ENCODE measurements around the gene B3GLCT.
A peak's percentile ranks its signal among the peaks of the same experiment; 100 is the strongest.
"Not testable (repeated sequence)": the region's sequence is repeated elsewhere in the genome, so short reads cannot be mapped to it uniquely, and the experiment has no call there.

Gene B3GLCT

DNA sequence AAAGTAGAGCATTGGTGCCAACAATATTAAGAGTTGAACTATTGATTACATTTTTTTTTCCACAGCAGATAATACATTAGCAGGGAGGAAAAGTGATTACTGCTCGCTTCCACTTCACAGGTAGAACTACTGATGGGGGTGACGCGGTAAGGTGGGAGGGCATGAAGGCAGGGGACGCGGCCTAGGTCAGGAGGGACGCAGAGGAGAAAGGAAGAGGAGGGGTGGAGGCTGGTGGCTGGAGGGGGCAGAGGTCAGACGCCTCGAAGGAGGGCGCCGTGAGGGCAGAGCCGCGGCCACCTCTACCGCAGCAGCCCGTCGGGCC, 287 bp upstream of the B3GLCT start:
- H3K4me1 Mint-ChIP-seq (ENCODE audit: low read depth), result peaks cover 14% of the 10 kb centered on the region
- H3K4me3 Mint-ChIP-seq, result peak overlapping the region; percentile 89
- no peak for DNase-seq (ENCODE audit: low spot score)
- H3K27me3 Mint-ChIP-seq (ENCODE audit: low read depth), result peaks cover 19% of the 10 kb centered on the region
- H3K9me3 Mint-ChIP-seq, result no peaks in the 10 kb centered on the region
- peak overlapping the region; percentile 64 for H3K27ac Mint-ChIP-seq
- H3K36me3 Mint-ChIP-seq (ENCODE audit: low read depth), result no peaks in the 10 kb centered on the region

DNA sequence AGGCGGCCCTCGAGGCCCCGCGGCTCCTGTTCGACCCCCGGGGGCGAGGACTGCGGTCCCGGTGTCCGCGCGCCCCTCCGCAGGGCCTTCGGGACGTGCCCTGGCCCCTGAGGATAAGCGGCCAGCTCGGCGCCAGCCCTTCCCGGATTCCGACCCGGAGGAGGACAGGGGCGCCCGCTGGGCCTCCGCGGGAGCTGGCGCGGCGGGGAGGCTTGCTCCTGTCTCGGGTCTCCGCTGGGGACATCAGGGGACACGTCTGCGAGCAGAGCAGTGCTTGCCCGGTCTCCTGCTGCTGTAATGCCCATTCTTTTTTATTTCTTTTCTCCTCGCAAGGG, 829 bp downstream of the B3GLCT start:
- Mint-ChIP-seq H3K4me1 (ENCODE audit: low read depth) (peaks cover 20% of the 10 kb centered on the region), H3K36me3 (ENCODE audit: low read depth) (no peaks in the 10 kb centered on the region), H3K27ac (peak overlapping the region; percentile 71), H3K4me3 (peak overlapping the region; percentile 79), H3K9me3 (no peaks in the 10 kb centered on the region), H3K27me3 (ENCODE audit: low read depth) (peaks cover 19% of the 10 kb centered on the region)
- no peak for DNase-seq (ENCODE audit: low spot score)

DNA sequence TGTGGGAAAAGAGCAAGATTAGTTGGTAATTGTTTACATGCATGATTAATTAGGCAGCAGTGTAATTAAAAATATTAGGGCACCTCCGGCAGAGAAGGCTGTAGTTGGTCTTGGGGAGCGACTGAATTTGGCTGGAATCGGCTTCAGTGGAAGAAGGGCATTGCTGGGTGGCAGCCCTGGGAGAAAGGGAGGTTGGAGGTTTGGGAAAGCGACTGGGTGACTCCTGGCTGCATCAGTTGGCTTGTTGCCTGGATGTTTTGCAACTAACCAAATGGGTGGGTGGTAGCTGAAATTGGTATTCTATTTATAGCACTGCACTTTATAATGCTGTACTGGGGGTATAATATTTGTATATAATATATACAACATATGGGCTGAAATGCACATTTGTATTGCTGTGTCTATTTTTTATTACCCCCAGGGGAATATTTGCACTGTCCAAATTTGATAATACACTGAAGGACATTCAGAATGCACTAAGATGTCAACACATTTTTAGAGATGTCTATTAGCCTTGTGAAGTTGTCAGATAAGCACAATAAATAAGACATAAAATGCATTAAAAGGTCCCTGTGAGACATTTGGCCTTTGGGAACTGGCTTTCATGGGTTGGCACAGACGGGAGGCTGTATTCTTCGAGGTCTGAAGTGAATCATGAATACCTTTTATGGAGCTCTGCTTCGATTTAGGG, 1.7 kb downstream of the B3GLCT start:
- H3K27me3 Mint-ChIP-seq (ENCODE audit: low read depth), result peaks cover 18% of the 10 kb centered on the region
- peak overlapping the region; percentile 71 for H3K27ac Mint-ChIP-seq
- no peak for DNase-seq (ENCODE audit: low spot score)
- H3K4me3 Mint-ChIP-seq, result peak overlapping the region; percentile 79
- peaks cover 20% of the 10 kb centered on the region for H3K4me1 Mint-ChIP-seq (ENCODE audit: low read depth)
- no peaks in the 10 kb centered on the region for H3K36me3 Mint-ChIP-seq (ENCODE audit: low read depth)
- H3K9me3 Mint-ChIP-seq, result no peaks in the 10 kb centered on the region

- Mint-ChIP-seq H3K4me1 (ENCODE audit: low read depth) (peaks cover 16% of the 10 kb centered on the region), H3K9me3 (no peaks in the 10 kb centered on the region), H3K4me3 (no peak overlapping the region), H3K27me3 (ENCODE audit: low read depth) (peaks cover 2% of the 10 kb centered on the region), H3K36me3 (ENCODE audit: low read depth) (no peaks in the 10 kb centered on the region), H3K27ac (no peak overlapping the region)
- DNase-seq (ENCODE audit: low spot score), result peak; percentile 16
Observed at GRCh38 chr13:31204592-31204991, 4.8 kb downstream of the B3GLCT start.

DNA sequence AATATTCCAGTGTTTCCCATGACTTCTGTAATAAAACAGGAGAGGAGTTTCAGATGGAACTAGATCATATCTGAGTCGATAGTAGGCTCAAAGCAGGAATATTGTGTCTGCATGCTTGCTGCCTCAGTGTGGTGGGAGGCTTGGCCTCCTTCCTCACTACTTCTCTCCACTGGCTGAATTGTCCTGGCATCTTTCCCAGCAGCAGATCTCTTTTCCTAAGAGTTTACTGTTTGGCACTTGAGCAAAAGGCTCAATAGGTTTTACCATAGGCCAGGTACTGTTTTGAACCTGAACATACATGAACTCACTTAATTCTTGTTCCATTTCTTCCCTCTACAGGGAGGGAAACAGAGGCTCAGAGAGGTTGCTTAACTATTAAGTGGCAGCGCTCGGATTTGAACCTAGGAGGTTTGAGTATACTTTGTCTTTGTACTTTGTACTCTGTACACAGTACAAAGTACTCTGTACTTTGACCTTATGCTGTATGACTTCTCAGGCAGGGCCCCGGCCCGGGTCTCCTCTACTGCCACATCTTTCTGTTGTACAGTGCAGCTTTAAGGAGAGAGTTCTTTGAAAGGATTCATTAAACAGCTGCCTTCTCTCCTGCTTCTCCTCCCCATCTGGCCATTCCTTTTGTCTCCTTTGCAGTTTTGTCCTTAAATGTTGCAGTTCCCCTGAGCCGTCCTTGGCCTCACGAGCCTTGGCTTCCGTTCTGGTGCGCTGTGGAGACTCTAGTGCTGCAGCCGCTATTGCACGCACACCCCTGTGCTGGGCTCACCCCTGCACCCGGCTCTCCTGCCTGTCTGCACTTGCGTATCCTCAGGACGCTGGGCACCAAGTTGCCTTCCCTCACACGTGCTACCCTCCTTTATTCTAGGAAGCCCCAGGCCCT, 8.1 kb downstream of the B3GLCT start:
- no peaks in the 10 kb centered on the region for H3K36me3 Mint-ChIP-seq (ENCODE audit: low read depth)
- peaks cover 9% of the 10 kb centered on the region for H3K4me1 Mint-ChIP-seq (ENCODE audit: low read depth)
- H3K27me3 Mint-ChIP-seq (ENCODE audit: low read depth), result no peaks in the 10 kb centered on the region
- no peaks in the 10 kb centered on the region for H3K9me3 Mint-ChIP-seq
- H3K27ac Mint-ChIP-seq, result no peak overlapping the region
- DNase-seq (ENCODE audit: low spot score), result no peak
- no peak overlapping the region for H3K4me3 Mint-ChIP-seq

- Mint-ChIP-seq H3K27ac (no peak overlapping the region), H3K27me3 (ENCODE audit: low read depth) (no peaks in the 10 kb centered on the region), H3K9me3 (no peaks in the 10 kb centered on the region), H3K4me1 (ENCODE audit: low read depth) (peaks cover 11% of the 10 kb centered on the region), H3K36me3 (ENCODE audit: low read depth) (no peaks in the 10 kb centered on the region), H3K4me3 (no peak overlapping the region)
- no peak for DNase-seq (ENCODE audit: low spot score)
Observed at GRCh38 chr13:31208559-31209122, 8.9 kb downstream of the B3GLCT start.

- H3K9me3 Mint-ChIP-seq, result no peaks in the 10 kb centered on the region
- H3K36me3 Mint-ChIP-seq (ENCODE audit: low read depth), result no peaks in the 10 kb centered on the region
- H3K27ac Mint-ChIP-seq, result no peak overlapping the region
- H3K27me3 Mint-ChIP-seq (ENCODE audit: low read depth), result no peaks in the 10 kb centered on the region
- H3K4me3 Mint-ChIP-seq, result no peak overlapping the region
- DNase-seq (ENCODE audit: low spot score), result no peak
- H3K4me1 Mint-ChIP-seq (ENCODE audit: low read depth), result peaks cover 11% of the 10 kb centered on the region
Observed at GRCh38 chr13:31209172-31209840, 9.5 kb downstream of the B3GLCT start.

DNA sequence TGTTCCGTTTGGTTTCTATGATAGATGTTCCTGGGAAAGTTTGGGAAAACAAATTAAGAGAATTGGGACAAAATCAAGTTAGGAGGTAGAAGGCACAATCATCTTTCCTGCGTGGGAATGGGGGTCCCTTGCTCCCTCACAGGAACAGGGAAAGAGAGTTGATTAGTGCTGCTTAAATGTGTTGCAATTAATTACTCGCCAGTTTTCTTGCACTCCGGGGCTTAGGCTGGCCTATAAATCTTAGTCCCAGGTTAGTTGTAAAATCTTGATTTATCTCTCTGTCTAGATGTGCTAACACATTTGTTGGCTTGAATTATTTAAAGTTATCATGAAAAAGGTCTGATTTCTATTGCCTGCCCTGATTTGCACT, 10.1 kb downstream of the B3GLCT start:
- Mint-ChIP-seq H3K9me3 (no peaks in the 10 kb centered on the region), H3K4me1 (ENCODE audit: low read depth) (peaks cover 8% of the 10 kb centered on the region), H3K27ac (no peak overlapping the region), H3K4me3 (no peak overlapping the region), H3K27me3 (ENCODE audit: low read depth) (no peaks in the 10 kb centered on the region), H3K36me3 (ENCODE audit: low read depth) (no peaks in the 10 kb centered on the region)
- no peak for DNase-seq (ENCODE audit: low spot score)

GRCh38 chr13:31213651-31214289, 14.0 kb downstream of the B3GLCT start:
- Mint-ChIP-seq H3K27me3 (ENCODE audit: low read depth) (no peaks in the 10 kb centered on the region), H3K27ac (no peak overlapping the region), H3K9me3 (no peaks in the 10 kb centered on the region), H3K36me3 (ENCODE audit: low read depth) (no peaks in the 10 kb centered on the region), H3K4me1 (ENCODE audit: low read depth) (peaks cover 6% of the 10 kb centered on the region), H3K4me3 (no peak overlapping the region)
- DNase-seq (ENCODE audit: low spot score), result no peak

GRCh38 chr13:31214435-31214834, 14.7 kb downstream of the B3GLCT start:
- no peaks in the 10 kb centered on the region for H3K36me3 Mint-ChIP-seq (ENCODE audit: low read depth)
- H3K27ac Mint-ChIP-seq, result no peak overlapping the region
- no peaks in the 10 kb centered on the region for H3K27me3 Mint-ChIP-seq (ENCODE audit: low read depth)
- H3K4me1 Mint-ChIP-seq (ENCODE audit: low read depth), result peaks cover 6% of the 10 kb centered on the region
- no peak for DNase-seq (ENCODE audit: low spot score)
- no peaks in the 10 kb centered on the region for H3K9me3 Mint-ChIP-seq
- H3K4me3 Mint-ChIP-seq, result no peak overlapping the region

DNA sequence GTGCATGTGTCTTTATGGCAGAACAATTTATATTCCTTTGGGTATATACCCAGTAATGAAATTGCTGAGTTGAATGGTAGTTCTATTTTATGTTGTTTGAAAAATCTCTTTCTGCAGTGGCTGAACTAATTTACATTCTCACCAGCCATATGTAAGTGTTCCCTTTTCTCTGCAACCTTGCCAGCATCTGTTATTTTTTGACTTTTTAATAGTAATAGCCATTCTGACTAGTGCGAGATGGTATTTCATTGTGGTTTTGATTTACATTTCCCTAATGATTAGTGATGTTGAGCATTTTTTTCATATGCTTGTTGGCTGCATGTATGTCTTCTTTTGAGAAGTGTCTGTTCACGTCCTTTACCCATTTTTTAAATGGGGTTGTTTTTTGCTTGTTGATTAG, 17.1 kb downstream of the B3GLCT start:
- H3K4me1 Mint-ChIP-seq (ENCODE audit: low read depth); H3K27me3 Mint-ChIP-seq (ENCODE audit: low read depth): not testable (repeated sequence)

DNA sequence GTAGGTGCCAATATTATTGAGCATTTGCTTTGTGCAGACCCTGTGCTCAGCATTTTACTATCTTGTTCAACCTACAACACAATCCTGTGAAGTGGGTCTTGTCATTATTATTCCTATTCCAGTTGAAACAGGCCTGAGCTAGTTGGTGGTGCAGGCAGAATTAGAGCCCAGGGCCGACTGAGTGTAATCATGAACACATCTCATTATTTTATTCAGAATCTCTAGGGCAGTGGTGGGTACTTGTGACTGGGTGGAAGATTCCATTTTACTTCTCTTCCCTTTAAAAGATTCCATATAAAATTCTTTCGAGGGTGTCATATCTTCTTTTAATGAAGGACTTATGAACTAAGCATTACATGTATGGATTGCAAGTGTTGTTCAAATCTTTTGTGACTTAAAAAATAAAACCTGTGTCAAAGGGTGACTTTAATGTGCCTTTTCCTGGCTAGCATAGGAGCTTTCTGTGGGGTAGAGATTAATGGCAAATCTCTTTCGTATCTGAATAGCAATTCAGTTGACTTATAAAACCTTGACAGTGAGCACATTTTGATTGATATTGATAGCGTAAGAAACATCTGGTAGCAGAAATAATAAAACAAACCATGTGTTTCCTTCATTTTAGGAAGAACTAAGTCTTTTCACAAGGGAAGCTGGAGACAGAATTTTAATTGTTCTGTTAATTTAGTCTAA, 20.3 kb downstream of the B3GLCT start:
- no peak overlapping the region for H3K4me3 Mint-ChIP-seq
- H3K27ac Mint-ChIP-seq, result no peak overlapping the region
- no peaks in the 10 kb centered on the region for H3K36me3 Mint-ChIP-seq (ENCODE audit: low read depth)
- H3K9me3 Mint-ChIP-seq, result no peaks in the 10 kb centered on the region
- no peaks in the 10 kb centered on the region for H3K4me1 Mint-ChIP-seq (ENCODE audit: low read depth)
- no peak for DNase-seq (ENCODE audit: low spot score)
- no peaks in the 10 kb centered on the region for H3K27me3 Mint-ChIP-seq (ENCODE audit: low read depth)

More for the DNA sequence above, 17.1 kb downstream of the B3GLCT start:
- H3K4me3 Mint-ChIP-seq; H3K36me3 Mint-ChIP-seq (ENCODE audit: low read depth); DNase-seq (ENCODE audit: low spot score); H3K9me3 Mint-ChIP-seq; H3K27ac Mint-ChIP-seq: not testable (repeated sequence)

- Mint-ChIP-seq H3K4me1 (ENCODE audit: low read depth) (no peaks in the 10 kb centered on the region), H3K27ac (no peak overlapping the region), H3K36me3 (ENCODE audit: low read depth) (no peaks in the 10 kb centered on the region), H3K4me3 (no peak overlapping the region), H3K9me3 (no peaks in the 10 kb centered on the region), H3K27me3 (ENCODE audit: low read depth) (no peaks in the 10 kb centered on the region)
- DNase-seq (ENCODE audit: low spot score), result no peak
Observed at GRCh38 chr13:31221057-31221456, 21.3 kb downstream of the B3GLCT start.

Measured in T-helper 2 cell treated with Interferon-gamma antibody and Interleukin-4, amounts not matched to agents 5 μg/mL and 100 μg/mL, for 36 hours (primary cell).